Sciatic nerve (tissue), 2 donors: Measurements from ENCODE around the gene PINLYP. TPM values are rescaled to one million over a fixed set of nuclear protein-coding genes. Genes with fewer than 3 reads are reported as not detected.
A peak's percentile ranks its signal among the peaks of the same experiment; 100 is the strongest.
"Not testable (repeated sequence)": the region's sequence is repeated elsewhere in the genome, so short reads cannot be mapped to it uniquely, and the experiment has no call there.

Experiments
- ATAC-seq: fragments of 200-7000 bp; cut with Tn5 transposase; one replicate; pipeline ENCODE4 v1.9.1; 2020; ENCODE audit warnings: mild to moderate bottlenecking, moderate library complexity
- DNase-seq: peaks from one replicate; pipeline ENCODE4 v3.0.0-alpha.2; 2020; ENCODE audit warnings: low spot score
- intact Hi-C: fragments of 100-400 bp; cut with DNase I; formaldehyde crosslinking; loops from one replicate; pipeline ENCODE4 v1.14.2; 2022
- total RNA-seq: library from RNA; stranded (reverse); fragmentation: NEBNext Ultra II Directional; extraction: Animal tissue kit (Norgen Biotek cat#: 25700); gene quantifications from one replicate; pipeline ENCODE4 v1.2.1, GENCODE V29; 2021
- donor health status: DM: no; HTN: no; CAD: no.
- donor health status: DM: no; HTN: no; CAD: no.

PINLYP gene
- total RNA-seq, 1 donor from 2014 or later = 8.0 TPM

- intact Hi-C loops = no loop called here
- DNase-seq = no peak
- no peak for ATAC-seq
These were observed 1.0 kb upstream of the PINLYP start for GRCh38 chr19:43574424-43575155.

GRCh38 chr19:43575955-43576878 lies 616 bp downstream of the PINLYP start:
- intact Hi-C loops = no loop called here
- DNase-seq = no peak

GRCh38 chr19:43578787-43579186 lies 3.2 kb downstream of the PINLYP start:
- DNase-seq (no peak), ATAC-seq (no peak)
- intact Hi-C loops = no loop called here

More at GRCh38 chr19:43575955-43576878, 616 bp downstream of the PINLYP start:
- no peak for ATAC-seq

GRCh38 chr19:43581467-43581866 lies 5.9 kb downstream of the PINLYP start:
- ATAC-seq (no peak), DNase-seq (no peak)
- intact Hi-C loops = no loop called here

- intact Hi-C loops = no loop called here
- no peak for ATAC-seq
These were observed 6.9 kb downstream of the PINLYP start for GRCh38 chr19:43582495-43582894.

GRCh38 chr19:43584484-43584883 lies 8.9 kb downstream of the PINLYP start:
- DNase-seq (no peak), ATAC-seq (no peak)
- intact Hi-C loops = no loop called here

More at GRCh38 chr19:43582495-43582894, 6.9 kb downstream of the PINLYP start:
- DNase-seq = no peak

GRCh38 chr19:43586346-43586745 lies 10.7 kb downstream of the PINLYP start:
- intact Hi-C loops = no loop called here
- ATAC-seq = no peak

GRCh38 chr19:43587029-43587428 lies 11.4 kb downstream of the PINLYP start:
- intact Hi-C loops, ATAC-seq, DNase-seq: not testable (repeated sequence)

More at GRCh38 chr19:43586346-43586745, 10.7 kb downstream of the PINLYP start:
- DNase-seq = no peak

GRCh38 chr19:43589277-43589676 lies 13.7 kb downstream of the PINLYP start:
- intact Hi-C loops = no loop called here
- DNase-seq (no peak), ATAC-seq (no peak)

- intact Hi-C loops = loop anchor here (10.0 kb wide), 1 partner anchor 65 kb away; no protein-coding TSS in a partner anchor
- DNase-seq = no peak
These were observed 14.1 kb downstream of the PINLYP start for GRCh38 chr19:43589678-43590077.

GRCh38 chr19:43591904-43592772 lies 16.5 kb downstream of the PINLYP start:
- no peak for DNase-seq
- ATAC-seq = no peak
- intact Hi-C loops = loop anchor here (10.0 kb wide), 1 partner anchor 63 kb away; no protein-coding TSS in a partner anchor

More at GRCh38 chr19:43589678-43590077, 14.1 kb downstream of the PINLYP start:
- ATAC-seq = no peak

GRCh38 chr19:43592800-43593350 lies 17.3 kb downstream of the PINLYP start:
- ATAC-seq = no peak
- intact Hi-C loops = loop anchor here (10.0 kb wide), 1 partner anchor 62 kb away; no protein-coding TSS in a partner anchor
- DNase-seq = no peak

- DNase-seq = no peak
- intact Hi-C loops = loop anchor here (10.0 kb wide), 1 partner anchor 61 kb away; no protein-coding TSS in a partner anchor
These were observed 18.6 kb downstream of the PINLYP start for GRCh38 chr19:43594081-43594697.

GRCh38 chr19:43594710-43595604 lies 19.4 kb downstream of the PINLYP start:
- intact Hi-C loops = loop anchor here (10.0 kb wide), 1 partner anchor 60 kb away; no protein-coding TSS in a partner anchor
- DNase-seq = peak; percentile 75
- ATAC-seq = peak; percentile 12

More at GRCh38 chr19:43594081-43594697, 18.6 kb downstream of the PINLYP start:
- no peak for ATAC-seq

- intact Hi-C loops = loop anchor here (10.0 kb wide), 1 partner anchor 59 kb away; no protein-coding TSS in a partner anchor
- ATAC-seq (peak; percentile 39), DNase-seq (no peak)
These were observed 20.0 kb downstream of the PINLYP start for GRCh38 chr19:43595605-43595998.

- intact Hi-C loops = loop anchor here (10.0 kb wide), 1 partner anchor 59 kb away; no protein-coding TSS in a partner anchor
- DNase-seq = peak; percentile 100
- ATAC-seq = peak; percentile 97
These were observed 20.6 kb downstream of the PINLYP start, which contains the start of the genes IRGQ and ZNF576 for GRCh38 chr19:43595999-43596841. Gene IRGQ (minus strand): TSS chr19:43596134. CDS start chr19:43595338, 796 bp downstream. Gene ZNF576 (plus strand): TSS chr19:43596595. CDS start chr19:43597109, 514 bp downstream.
